ENCODE results near the gene AKR1C3.
"Not testable (repeated sequence)": the region's sequence is repeated elsewhere in the genome, so short reads cannot be mapped to it uniquely, and the experiment has no call there.

AKR1C3 gene

GRCh38 chr10:5088703-5089261 lies 5.4 kb upstream of the AKR1C3 start:
- no peak for DNase-seq (ENCODE audit: low read depth in 2 of 2)

GRCh38 chr10:5089865-5090264 lies 4.3 kb upstream of the AKR1C3 start:
- DNase-seq (ENCODE audit: low read depth in 2 of 2): no peak

- DNase-seq (ENCODE audit: low read depth in 2 of 2): no peak
Observed at GRCh38 chr10:5090551-5090950, 3.7 kb upstream of the AKR1C3 start.

DNA sequence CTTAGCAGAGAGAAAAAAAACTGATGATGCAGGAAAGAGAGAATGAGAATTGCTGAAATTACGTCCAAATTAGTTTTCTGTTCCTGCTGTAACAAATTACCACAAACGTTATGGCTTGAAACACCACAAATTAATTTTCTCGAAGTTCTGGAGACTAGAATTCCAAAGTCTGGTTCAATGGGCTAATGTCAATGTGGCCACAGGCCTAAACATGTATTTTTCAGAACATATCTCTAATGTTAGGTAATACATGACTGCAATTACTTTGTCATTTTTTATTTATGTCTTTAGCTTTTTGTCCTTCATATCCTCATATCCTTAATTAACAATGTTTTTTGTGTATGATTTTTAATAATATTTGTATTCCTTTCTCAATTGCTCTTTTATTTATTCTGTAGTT lies 3.0 kb upstream of the AKR1C3 start:
- DNase-seq (ENCODE audit: low read depth in 2 of 2): no peak

- DNase-seq (ENCODE audit: low read depth in 2 of 2): no peak
Observed at GRCh38 chr10:5092375-5092774, 1.8 kb upstream of the AKR1C3 start.

- DNase-seq (ENCODE audit: low read depth in 2 of 2): no peak
Observed at GRCh38 chr10:5092848-5093790, 1.1 kb upstream of the AKR1C3 start.

- DNase-seq (ENCODE audit: low read depth in 2 of 2): no peak
Observed at GRCh38 chr10:5095687-5096086, 1.5 kb downstream of the AKR1C3 start.

- no peak for DNase-seq (ENCODE audit: low read depth in 2 of 2)
Observed at GRCh38 chr10:5096108-5096507, 1.9 kb downstream of the AKR1C3 start.

GRCh38 chr10:5102479-5102878 lies 8.3 kb downstream of the AKR1C3 start:
- not testable (repeated sequence) for DNase-seq (ENCODE audit: low read depth in 2 of 2)

- no peak for DNase-seq (ENCODE audit: low read depth in 2 of 2)
Observed at GRCh38 chr10:5103481-5103880, 9.3 kb downstream of the AKR1C3 start.

- no peak for DNase-seq (ENCODE audit: low read depth in 2 of 2)
Observed at GRCh38 chr10:5105626-5106025, 11.4 kb downstream of the AKR1C3 start.

- DNase-seq (ENCODE audit: low read depth in 2 of 2): no peak
Observed at GRCh38 chr10:5106553-5106952, 12.3 kb downstream of the AKR1C3 start.

DNA sequence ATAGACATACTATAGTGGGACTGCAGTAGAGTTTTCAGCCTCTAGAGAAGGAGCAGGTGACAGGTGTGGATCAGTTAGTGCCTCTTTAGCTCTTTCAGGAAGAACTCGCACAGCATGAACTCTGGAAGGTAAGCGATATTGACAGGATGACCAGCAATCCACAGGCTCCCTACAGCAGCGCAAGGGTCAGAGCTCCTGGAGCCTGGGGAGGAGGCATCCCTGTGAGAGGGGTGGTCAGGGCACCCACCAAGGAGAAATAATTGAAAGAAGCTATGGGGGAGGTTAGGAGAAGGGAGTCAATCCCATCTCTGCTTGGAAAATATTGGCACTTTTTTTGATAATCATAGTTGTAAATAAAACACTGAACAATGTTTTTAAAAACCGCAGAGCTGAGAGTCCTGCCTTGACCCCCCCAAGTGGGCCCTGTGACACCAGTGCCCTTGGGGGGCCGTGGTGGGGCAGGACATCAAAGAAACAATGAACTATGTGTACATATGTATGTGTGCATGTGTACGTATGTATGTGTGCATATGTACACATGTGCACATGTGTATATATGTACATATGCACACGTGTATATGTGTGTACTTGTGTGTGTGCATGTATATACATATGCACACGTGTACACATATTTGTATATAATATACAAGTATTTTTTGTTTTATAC lies 13.8 kb downstream of the AKR1C3 start:
- no peak for DNase-seq (ENCODE audit: low read depth in 2 of 2)

DNA sequence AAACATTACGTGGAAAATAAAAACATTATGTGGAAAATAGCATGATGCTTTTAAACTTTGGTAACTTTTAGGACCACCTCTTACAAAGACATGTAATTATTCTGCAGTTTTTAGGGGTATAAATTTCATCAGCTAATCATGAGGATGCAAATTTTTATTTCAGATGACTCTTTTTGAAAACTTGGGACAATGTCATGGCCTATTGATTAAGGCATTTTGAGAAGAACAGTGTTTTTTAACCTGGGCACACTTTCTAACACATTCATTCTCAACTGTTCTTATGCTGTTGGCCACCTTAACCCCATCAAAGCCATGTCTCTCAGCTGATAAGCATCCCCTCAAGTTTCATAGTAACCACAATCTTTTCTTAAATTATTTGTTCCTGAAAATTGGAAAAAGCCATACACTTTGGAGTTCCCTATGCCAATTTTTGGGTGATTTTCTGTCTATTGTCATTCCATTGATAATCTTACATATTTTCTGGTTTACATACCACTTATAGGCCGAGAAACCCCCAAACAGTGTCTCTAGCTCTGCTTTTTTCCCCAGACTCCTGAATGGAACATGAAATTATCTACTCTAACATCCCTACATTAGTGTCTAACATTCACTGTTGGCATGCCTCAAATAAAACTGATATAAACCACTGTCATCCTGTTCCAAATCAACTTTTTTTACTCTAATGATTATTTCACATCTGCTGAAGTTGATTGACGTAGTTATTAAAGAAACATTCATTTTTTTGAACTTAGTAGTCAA lies 14.6 kb downstream of the AKR1C3 start:
- DNase-seq (ENCODE audit: low read depth in 2 of 2): no peak

DNA sequence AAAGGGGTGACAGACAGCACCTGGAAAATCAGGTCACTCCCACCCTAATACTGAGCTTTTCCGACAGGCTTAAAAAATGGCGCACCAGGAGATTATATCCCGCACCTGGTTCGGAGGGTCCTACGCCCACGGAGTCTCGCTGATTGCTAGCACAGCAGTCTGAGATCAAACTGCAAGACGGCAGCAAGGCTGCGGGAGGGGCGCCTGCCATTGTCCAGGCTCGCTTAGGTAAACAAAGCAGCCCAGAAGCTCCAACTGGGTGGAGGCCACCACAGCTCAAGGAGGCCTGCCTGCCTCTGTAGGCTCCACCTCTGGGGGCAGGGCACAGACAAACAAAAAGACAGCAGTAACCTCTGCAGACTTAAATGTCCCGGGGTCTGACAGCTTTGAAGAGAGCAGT lies 15.6 kb downstream of the AKR1C3 start:
- not testable (repeated sequence) for DNase-seq (ENCODE audit: low read depth in 2 of 2)

DNA sequence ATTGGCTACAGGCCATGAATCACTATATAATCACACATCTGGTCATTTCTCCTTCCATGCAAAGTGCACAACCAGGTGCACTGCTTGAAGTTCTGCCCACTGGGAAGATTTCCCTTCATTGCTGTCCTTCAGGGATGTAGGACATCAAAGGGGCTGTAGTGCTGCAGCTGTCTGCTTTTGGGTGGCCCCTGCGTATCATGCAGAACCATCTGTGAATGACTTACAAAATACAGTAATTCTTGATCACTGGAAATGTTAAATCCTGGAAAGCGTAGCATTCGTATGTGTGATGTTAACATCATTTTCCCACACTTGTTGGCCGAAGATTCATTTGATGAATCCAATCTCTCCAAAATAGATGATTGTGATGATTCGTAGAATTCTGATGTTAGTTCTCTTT lies 22.4 kb downstream of the AKR1C3 start:
- no peak for DNase-seq (ENCODE audit: low read depth in 2 of 2)

- no peak for DNase-seq (ENCODE audit: low read depth in 2 of 2)
Observed at GRCh38 chr10:5117026-5117425, 22.8 kb downstream of the AKR1C3 start.

GRCh38 chr10:5119997-5120396 lies 25.8 kb downstream of the AKR1C3 start:
- not testable (repeated sequence) for DNase-seq (ENCODE audit: low read depth in 2 of 2)

DNA sequence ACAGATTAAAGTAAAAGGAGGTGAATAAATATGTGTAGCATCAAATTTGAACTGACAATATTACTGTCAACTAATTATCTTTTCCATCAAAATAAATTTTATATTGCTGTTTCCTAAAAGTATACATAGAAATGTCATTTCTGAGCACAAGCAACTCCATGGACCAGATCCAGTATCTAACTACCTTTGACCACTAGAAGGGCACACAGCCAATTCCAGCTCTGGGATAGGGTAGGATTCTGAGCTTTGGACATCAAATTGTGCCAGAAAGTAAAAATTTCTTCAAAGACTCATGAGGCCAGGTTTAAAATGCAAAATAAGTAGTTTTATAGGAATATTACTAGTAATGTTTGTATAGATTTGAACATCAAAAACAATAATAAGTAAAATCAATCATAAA lies 29.7 kb downstream of the AKR1C3 start:
- DNase-seq (ENCODE audit: low read depth in 2 of 2): no peak

DNA sequence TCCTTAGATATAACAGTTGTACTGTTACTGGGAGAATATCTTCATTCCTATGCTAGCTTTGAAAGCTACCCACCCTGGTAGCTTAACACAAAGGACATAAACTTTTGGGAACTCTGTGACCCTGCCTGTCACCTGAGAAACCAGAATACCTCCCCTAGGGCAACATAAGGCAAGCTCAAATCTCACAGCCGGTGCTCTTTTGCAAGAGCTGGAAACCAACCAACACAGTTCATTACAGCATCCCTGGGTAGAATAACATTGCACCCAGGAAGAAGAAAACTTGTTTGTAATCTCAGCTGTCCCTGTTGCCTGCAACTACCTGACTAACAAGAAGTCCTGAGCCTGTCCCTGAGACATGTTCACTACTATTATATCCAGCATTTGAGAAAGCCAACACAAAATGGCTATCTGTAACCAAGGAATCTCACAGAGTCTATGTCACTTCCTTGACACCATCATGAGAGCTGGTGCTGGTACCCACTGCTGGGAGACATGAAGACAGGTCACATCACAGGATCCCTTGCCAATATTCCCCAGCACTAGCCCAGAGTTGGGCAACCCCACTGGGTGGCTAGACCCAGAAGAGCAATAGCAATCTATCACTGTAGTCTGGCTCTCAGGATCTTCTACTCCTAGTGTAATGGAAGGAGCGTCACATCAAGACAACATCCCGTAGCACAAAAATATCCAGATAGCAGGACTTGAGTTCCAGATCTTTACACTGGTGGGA lies 31.3 kb downstream of the AKR1C3 start:
- no peak for DNase-seq (ENCODE audit: low read depth in 2 of 2)

DNA sequence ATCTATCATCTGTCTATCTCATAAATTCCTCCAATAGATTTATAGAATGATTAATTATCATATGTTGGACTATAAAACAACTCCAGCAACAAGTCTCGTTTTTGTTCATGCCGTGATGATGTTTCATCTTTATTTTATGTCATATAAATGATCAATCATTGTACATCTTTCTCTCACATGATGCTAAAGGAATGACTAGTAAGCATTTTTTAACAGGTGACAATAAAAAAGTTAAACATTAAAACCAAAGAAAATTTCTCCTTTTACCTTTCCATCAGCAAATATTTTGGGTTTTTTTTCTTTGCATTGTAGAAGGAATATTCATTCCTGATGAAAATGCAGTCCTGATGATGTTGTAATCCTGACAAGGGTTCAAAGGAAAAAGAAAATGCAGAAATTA lies 41.4 kb downstream of the AKR1C3 start:
- no peak for DNase-seq (ENCODE audit: low read depth in 2 of 2)

All from activated CD4-positive, alpha-beta T cell treated with anti-CD3 and anti-CD28 coated beads for 24 hours (primary cell).